GM12878 (cell line): ENCODE results near the gene XIAP. TPM values are rescaled to one million over a fixed set of nuclear protein-coding genes. Genes with fewer than 3 reads are reported as not detected.
A peak's percentile ranks its signal among the peaks of the same experiment; 100 is the strongest.

Experiments
- BHLHE40 ChIP-seq, 2 experiments: fragments of 450-650 bp in 1 of 2; IDR thresholded peaks; 2 replicates each; pipeline ENCODE4 v1.6.1; 2011 to 2017; ENCODE audit warnings: low read depth in 2 of 2, borderline replicate concordance in 1 of 2, improper control_type of control experiment in 1 of 2, low read length in 1 of 2, mild to moderate bottlenecking in 1 of 2
- CBX3 ChIP-seq: fragments of 200-600 bp; sonication (generic); IDR thresholded peaks from 2 replicates; pipeline ENCODE4 v1.6.1; 2016; ENCODE audit warnings: low read depth, borderline replicate concordance
- CBX5 ChIP-seq: sonication (generic); IDR thresholded peaks from 2 replicates; pipeline ENCODE4 v1.6.1; 2016; ENCODE audit warnings: low read depth, moderate library complexity, mild to moderate bottlenecking, inconsistent platforms
- CHD4 ChIP-seq: fragments of 200-600 bp; sonication (generic); IDR thresholded peaks from 2 replicates; pipeline ENCODE4 v1.6.1; 2016; ENCODE audit warnings: mild to moderate bottlenecking
- EED ChIP-seq: sonication (generic); IDR thresholded peaks from 2 replicates; pipeline ENCODE4 v1.6.1; 2016; ENCODE audit warnings: antibody characterized with exemption, low read depth
- IKZF1 ChIP-seq: fragments of 450-650 bp; conservative IDR thresholded peaks from 2 replicates; pipeline ENCODE4 v1.6.1; 2017; ENCODE audit warnings: antibody characterized with exemption, mild to moderate bottlenecking
- MXI1 ChIP-seq: fragments of 150-350 bp; IDR thresholded peaks from 2 replicates; pipeline ENCODE4 v1.6.1; 2011; ENCODE audit warnings: low read depth, mild to moderate bottlenecking, inconsistent platforms, low read length, improper control_type of control experiment
- NFIC ChIP-seq: IDR thresholded peaks from 2 replicates; pipeline ENCODE4 v1.6.1; 2012; ENCODE audit warnings: low read depth, mild to moderate bottlenecking, inconsistent platforms, low read length, moderate library complexity
- NR2C1 ChIP-seq: fragments of 450-650 bp; IDR thresholded peaks from 2 replicates; pipeline ENCODE4 v1.6.1; 2017; ENCODE audit warnings: antibody characterized with exemption, mild to moderate bottlenecking, moderate library complexity
- SMAD1 ChIP-seq: fragments of 450-650 bp; IDR thresholded peaks from 2 replicates; pipeline ENCODE4 v1.6.1; 2018; ENCODE audit warnings: mild to moderate bottlenecking, low read depth; ENCODE audit not compliant: partially characterized antibody
- SMAD5 ChIP-seq: IDR thresholded peaks from 2 replicates; pipeline ENCODE4 v1.6.1; 2016; ENCODE audit warnings: antibody characterized with exemption, low read depth
- TARDBP ChIP-seq: IDR thresholded peaks from 2 replicates; pipeline ENCODE4 v1.6.1; 2016; ENCODE audit warnings: borderline replicate concordance
- polyA plus RNA-seq, 11 experiments: library from polyadenylated mRNA; depleted of rRNA in 4 of 11; unstranded in 6 of 11; stranded (reverse) in 5 of 11; fragments of >200 nt; fragmentation: Nextera tagmentation in 4 of 11; fragmentation: Illumina TruSeq in 1 of 11; extraction: Ambion mirVana in 4 of 11; extraction: Trizol in 1 of 11; gene quantifications; 1 replicate in 1 of 11; 2 replicates in 10 of 11; pipeline versions ENCODE4 v1.2.1 to v1.2.3, GENCODE V29; 2011 to 2016; ENCODE audit warnings: inconsistent platforms in 2 of 11, missing spikeins in 2 of 11, low read depth in 1 of 11
- total RNA-seq, 4 experiments: library from RNA; depleted of rRNA in 3 of 4; stranded (reverse); fragments of >200 nt in 3 of 4; fragmentation: Illumina TruSeq in 1 of 4; extraction: Trizol in 1 of 4; gene quantifications; 2 replicates each; pipeline versions ENCODE4 v1.2.1 to v1.2.3, GENCODE V29; 2013 to 2021
- TF ChIP-seq, protein P1 (sequence below): IDR thresholded peaks from 2 replicates; pipeline ENCODE4 v1.6.1; 2012; ENCODE audit warnings: low read depth, low read length, improper control_type of control experiment
- TF ChIP-seq, protein P2 (sequence below): fragments of 450-650 bp; IDR thresholded peaks from 2 replicates; pipeline ENCODE4 v1.6.1; 2016; ENCODE audit warnings: mild to moderate bottlenecking
- TF ChIP-seq, protein P3 (sequence below), 3 experiments: IDR thresholded peaks in 2 of 3; conservative IDR thresholded peaks in 1 of 3; 2 replicates each; pipeline ENCODE4 v1.5.1; 2011; ENCODE audit warnings: low read depth in 3 of 3, low read length in 3 of 3, mild to moderate bottlenecking in 3 of 3, control low read depth in 2 of 3, moderate library complexity in 2 of 3, inconsistent platforms in 1 of 3, mixed read lengths in 1 of 3; ENCODE audit not compliant: control insufficient read depth in 2 of 3, insufficient read depth in 1 of 3; ENCODE audit errors: extremely low read depth in 1 of 3

XIAP gene
- total and polyA plus RNA-seq, 10 of the 15 experiments (the other 5 are each of a cell fraction or from before 2014, with no cell fraction given): 3.3 to 21.1 (median 14.5) TPM

DNA sequence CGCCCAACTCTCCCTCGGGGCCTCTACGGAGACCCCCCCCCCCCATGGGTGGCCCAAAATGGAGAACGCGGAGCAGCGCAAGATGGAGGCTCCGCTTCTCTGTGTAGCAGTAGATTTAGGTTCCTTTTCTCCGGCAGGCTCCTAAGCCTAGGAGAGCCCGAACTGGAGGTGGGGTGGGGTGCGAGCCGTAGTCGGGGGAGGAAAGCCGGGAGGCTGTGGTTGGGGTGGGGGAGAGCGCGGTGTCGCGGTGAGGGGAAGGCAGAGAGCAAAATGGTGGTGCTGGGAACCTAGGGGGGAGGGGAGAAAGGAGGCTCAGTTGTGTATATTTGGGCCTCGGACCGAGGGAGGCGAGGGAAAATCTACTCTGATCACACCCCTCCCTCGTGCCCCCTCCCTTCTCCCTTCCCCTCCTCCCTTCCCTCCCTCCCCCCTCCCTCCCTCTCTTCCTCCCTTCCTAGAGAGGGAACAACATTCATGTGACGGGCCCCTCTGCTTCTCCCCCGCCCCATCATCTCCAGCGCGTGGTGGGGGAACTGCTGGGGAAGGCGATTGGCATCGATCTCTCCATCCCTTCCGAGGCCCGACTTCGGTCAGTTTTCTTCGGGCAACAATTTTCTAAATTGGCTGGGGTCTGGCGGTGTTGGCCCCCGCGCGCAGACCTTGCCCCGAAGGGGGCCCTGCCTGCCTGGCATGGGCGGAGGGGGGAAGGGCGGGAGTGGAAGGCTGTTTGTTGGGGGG is 101.6 kb downstream of the XIAP start, which contains the start of gene STAG2 (continued):
- TF ChIP-seq SMAD1 (no peak), SMAD5 (no peak), CBX3 (no peak), NR2C1 (0 out of 2 replicates have a peak, but pooled peaks have one; percentile 22), EED (no peak), TARDBP (0 out of 2 replicates have a peak, but pooled peaks have one; percentile 30), CHD4 (no peak), MXI1 (0 out of 2 replicates have a peak, but pooled peaks have one; percentile 10), BHLHE40 (IDR thresholded peaks at IDR 0.05; ENCODE audit: borderline replicate concordance in 1 of 2, low read depth in 2 of 2, low read length in 1 of 2) (no peak), NFIC (peak; percentile 10; the same call in 1 of the 2 replicates), CBX5 (0 out of 2 replicates have a peak, but pooled peaks have one; percentile 48), IKZF1 (peak; percentile 41; the same call in 1 of the 2 replicates)
- TF ChIP-seq, protein P1, sequence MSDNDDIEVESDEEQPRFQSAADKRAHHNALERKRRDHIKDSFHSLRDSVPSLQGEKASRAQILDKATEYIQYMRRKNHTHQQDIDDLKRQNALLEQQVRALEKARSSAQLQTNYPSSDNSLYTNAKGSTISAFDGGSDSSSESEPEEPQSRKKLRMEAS: 0 out of 2 replicates have a peak, but pooled peaks have one; percentile 15
- TF ChIP-seq, protein P2, sequence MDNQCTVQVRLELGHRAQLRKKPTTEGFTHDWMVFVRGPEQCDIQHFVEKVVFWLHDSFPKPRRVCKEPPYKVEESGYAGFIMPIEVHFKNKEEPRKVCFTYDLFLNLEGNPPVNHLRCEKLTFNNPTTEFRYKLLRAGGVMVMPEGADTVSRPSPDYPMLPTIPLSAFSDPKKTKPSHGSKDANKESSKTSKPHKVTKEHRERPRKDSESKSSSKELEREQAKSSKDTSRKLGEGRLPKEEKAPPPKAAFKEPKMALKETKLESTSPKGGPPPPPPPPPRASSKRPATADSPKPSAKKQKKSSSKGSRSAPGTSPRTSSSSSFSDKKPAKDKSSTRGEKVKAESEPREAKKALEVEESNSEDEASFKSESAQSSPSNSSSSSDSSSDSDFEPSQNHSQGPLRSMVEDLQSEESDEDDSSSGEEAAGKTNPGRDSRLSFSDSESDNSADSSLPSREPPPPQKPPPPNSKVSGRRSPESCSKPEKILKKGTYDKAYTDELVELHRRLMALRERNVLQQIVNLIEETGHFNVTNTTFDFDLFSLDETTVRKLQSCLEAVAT: 0 out of 2 replicates have a peak, but pooled peaks have one; percentile 15
- TF ChIP-seq, protein P3, sequence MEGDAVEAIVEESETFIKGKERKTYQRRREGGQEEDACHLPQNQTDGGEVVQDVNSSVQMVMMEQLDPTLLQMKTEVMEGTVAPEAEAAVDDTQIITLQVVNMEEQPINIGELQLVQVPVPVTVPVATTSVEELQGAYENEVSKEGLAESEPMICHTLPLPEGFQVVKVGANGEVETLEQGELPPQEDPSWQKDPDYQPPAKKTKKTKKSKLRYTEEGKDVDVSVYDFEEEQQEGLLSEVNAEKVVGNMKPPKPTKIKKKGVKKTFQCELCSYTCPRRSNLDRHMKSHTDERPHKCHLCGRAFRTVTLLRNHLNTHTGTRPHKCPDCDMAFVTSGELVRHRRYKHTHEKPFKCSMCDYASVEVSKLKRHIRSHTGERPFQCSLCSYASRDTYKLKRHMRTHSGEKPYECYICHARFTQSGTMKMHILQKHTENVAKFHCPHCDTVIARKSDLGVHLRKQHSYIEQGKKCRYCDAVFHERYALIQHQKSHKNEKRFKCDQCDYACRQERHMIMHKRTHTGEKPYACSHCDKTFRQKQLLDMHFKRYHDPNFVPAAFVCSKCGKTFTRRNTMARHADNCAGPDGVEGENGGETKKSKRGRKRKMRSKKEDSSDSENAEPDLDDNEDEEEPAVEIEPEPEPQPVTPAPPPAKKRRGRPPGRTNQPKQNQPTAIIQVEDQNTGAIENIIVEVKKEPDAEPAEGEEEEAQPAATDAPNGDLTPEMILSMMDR (IDR thresholded peaks at IDR 0.05 in 2 of 3, conservative IDR thresholded peaks at IDR 0.05 in 1 of 3; ENCODE audit: control insufficient read depth in 2 of 3, extremely low read depth in 1 of 3, insufficient read depth in 1 of 3, low read depth in 3 of 3, low read length in 3 of 3): no peak
